Bone marrow (tissue), 2 donors: Measurements from ENCODE around the gene CDH13.

Source experiments
- DNase-seq, 2 donors: peaks; one replicate each; lab custom pipeline; 2025; lab: John Stamatoyannopoulos, UW

Gene CDH13

DNA sequence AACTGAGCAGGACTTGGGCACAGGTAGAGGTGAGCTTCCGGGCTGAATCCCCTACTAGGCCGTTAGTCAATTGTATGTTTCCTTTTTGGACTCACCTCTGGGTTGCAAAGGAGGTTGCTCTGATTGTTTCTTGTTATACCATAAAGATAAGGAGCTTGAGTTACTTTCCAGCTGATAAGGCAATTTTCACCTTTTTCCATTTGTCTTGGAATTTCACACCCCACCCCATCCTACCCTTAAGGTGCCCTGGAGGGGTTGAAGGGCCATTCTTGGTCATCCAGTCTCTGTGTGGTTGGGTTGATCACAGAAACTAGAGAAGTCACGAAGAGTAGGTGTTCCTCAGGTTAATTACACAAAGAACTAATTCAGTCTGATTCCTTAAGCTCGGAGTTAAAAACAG lies 162.2 kb downstream of the CDH13 start:
- DNase-seq = no peak

DNA sequence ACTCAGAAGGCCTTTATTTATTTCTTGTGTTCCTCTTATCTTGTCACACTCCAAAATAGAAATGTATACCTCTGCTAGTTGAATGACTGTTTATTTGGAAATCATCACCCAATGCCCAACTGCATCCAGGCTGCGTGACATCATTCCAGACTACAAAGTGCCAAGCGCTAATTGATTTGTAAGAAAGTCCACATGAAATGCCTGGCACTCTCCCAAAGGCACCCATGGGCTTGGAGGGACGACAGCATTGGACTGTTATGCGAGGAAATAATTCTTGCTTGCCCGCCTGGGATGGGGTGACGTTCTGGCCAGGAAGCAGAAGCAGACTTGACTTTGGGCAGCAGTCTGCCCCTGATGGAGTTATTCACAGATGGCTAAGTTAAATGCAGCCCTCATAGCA lies 165.9 kb downstream of the CDH13 start:
- DNase-seq = no peak

- DNase-seq = no peak
Observed at GRCh38 chr16:82793528-82794245, 166.9 kb downstream of the CDH13 start.

DNA sequence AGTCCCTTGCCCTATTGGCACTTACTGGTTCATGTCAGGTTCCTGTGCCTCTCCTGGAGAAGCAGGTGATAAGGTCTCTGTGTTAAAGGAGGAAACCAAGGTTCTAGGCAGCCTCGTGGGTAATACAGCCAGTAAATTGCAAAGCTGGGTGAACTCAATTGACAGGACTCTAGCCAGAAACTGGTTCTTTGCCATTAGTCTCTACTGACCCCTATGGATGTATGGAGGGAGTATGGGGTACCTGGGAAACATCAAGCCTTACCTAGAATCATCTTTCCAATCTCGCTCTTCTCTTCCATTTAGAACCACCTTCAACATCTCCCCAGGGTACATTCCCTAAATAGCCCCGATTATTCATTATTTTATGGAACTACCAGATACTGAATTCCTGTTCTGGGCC lies 169.3 kb downstream of the CDH13 start:
- no peak for DNase-seq

- no peak for DNase-seq
Observed at GRCh38 chr16:82801361-82801760, 174.6 kb downstream of the CDH13 start.

GRCh38 chr16:82805866-82806265 lies 179.1 kb downstream of the CDH13 start:
- no peak for DNase-seq

DNA sequence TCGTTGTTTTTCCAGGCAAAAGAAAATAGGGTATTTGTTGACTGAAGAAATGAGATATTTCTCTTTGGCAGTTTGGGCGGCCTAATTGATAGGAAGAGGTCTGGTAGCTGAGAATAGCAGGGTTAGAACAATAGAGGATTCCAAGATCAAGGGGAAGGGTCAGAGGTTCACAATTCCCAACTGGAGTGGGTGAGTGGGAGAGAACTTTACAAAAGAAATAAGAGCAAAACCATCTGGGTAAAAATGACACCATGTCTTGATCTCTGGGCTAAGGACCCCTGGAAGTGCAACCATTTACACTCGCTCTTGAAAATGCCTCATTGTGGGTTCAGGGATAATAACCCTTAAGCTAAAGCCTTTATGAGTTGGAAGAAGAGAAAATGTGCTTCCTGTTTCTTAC lies 180.5 kb downstream of the CDH13 start:
- DNase-seq = no peak

DNA sequence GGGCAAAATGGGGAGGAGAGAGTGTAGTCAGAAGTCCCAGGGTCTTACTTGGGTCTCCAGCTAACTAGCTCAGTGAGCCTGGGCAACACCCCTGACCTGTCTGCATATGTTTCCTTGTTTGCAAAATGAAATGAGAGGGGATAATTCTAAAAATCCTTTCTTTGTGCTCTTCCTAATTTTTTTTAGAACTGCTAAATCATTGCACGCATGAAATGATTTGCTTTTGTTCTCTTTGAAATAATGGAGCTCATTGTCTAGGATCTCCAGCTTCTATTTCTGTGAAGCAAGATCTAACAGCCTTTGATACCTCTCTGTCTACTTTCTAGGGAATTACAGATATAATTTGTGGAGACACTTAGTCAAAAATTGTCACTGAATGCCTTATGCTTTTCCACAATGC lies 181.3 kb downstream of the CDH13 start:
- no peak for DNase-seq

- DNase-seq = no peak
Observed at GRCh38 chr16:82810077-82810476, 183.3 kb downstream of the CDH13 start.

DNA sequence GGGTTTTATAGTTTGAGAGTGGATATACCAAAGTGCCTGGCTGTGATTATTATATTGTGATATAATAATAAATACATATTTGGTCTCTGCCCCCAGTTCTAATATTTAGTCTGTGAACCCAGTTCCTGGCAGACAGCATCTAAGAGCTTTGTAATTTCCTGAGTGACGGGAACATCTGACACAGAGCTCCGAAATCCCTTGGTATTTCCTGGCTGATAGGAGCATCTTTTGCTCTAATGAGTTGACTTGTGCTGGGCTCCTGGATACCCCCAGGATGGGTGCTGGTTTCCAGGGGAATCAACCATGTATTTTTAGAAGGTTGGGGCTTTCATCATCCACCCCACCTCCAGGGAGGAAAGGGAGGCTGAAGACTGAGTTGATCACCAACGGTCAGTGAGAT lies 187.3 kb downstream of the CDH13 start:
- no peak for DNase-seq

GRCh38 chr16:82819286-82819685 lies 192.5 kb downstream of the CDH13 start:
- no peak for DNase-seq

- DNase-seq = no peak
Observed at GRCh38 chr16:82820855-82821254, 194.1 kb downstream of the CDH13 start.

DNA sequence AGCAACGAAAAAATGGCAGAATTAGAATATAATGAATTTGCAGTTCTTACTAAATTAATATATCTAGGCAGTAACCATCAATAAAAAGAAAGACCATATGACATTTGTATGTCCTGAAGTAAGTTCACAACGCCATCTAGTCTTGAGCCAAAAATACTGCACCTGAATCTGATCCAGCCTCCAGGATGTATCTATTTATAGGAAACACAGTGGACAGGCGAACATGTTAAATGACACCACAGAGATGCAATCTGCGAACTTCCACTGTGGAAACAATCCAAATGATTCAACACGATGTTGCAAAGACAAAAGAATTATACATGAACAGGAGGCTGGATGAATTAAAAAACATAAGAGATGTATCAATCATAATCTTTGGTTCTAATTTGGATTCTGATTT lies 197.6 kb downstream of the CDH13 start:
- no peak for DNase-seq

DNA sequence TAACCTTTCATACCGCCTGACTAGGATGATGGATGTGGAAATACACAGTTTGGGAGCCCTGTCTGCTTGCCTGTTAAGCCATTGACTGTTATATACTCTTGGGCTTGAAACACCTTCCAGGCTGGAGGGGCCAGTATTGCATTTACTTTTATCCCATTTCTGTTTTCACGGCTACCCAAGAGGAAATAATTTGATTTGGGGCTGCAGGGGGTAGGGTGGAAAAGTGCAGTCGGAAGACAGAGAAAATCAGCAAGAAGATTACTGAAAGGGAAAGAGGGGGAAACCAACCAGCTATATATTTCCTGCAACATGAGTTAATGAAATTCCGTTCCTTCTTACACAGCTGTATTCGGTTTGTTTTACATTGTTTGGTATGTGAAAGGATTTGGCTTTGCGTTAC lies 202.5 kb downstream of the CDH13 start:
- no peak for DNase-seq

DNA sequence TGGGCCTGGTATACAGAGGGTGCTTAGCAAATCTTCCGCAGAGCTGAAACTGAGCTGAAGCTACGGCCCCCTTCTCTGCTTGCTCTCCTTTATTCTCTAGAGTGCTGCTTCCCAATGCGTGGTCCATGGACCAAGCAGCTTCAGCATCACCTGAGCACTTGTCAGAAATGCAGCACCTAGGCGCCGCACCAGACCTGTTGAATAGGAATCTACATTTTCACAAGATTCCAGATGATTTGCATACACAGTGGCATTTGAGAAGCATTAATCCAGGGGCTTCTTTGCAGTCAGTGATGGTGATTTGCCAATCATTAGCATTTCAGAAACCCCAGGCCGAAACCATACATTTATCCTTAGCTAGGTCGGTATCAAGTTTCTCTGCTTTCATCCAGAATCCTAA lies 204.2 kb downstream of the CDH13 start:
- no peak for DNase-seq

- DNase-seq = no peak
Observed at GRCh38 chr16:82832821-82833220, 206.1 kb downstream of the CDH13 start.

DNA sequence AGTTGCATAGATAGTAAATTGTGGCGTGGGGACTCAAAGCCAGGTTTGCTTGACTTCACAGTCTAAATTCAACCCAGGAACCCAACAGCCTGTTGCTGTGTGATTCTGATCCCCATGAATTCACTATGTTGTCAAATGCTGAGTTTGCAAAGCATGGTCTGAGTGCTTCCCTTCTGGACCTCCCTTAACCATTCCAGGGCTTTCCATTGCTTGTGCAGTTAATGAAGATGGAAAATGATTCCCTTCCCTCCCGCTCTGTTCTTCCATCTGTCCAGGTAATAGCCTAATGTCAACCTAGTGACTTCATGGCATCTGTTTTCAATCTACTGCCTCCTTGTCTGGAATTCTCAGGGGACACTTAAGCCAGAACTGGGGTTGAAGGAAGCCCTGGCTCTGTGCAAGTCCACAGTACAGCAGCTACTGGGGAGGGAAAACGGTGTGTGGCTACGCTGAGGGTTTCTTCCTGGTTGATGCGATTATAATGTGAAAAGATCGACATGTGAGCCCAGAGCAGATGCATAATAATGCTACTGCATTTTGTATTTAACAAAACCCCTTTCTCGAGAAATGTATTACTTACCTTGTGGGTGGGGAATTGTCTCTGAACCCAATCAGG lies 206.7 kb downstream of the CDH13 start:
- DNase-seq = no peak

DNA sequence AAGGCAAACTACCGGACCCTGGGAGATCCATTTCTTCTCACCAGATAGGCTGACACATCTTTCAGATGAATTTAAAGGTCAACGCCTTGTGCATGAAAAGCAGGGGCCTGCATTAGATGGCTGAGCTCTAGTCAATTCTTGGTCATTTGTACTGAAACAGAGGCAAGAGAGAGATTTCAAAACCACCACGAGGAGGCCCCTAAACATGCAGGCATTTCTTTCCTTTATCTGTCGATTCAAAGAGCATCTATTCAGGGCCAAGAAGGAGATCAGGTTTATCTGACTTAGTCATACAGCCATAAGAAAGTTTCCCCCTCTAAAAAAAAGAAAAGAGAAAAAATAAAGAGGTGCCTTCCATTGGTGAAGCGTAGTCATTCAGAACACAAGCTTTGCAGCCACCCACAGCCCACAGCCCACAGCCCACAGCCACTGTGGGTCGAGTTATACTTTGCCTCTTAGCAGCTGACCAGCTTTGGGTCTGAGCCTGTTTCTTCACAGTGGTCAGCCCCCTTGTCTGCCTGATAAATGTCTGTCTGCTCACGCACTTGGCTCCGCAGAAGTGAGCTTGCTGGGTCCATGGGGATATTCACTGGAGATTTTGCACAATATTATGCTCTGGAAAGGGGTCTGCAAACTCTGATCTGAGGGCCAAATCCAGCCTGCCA lies 207.5 kb downstream of the CDH13 start:
- no peak for DNase-seq

- DNase-seq = no peak
Observed at GRCh38 chr16:82835487-82836155, 208.9 kb downstream of the CDH13 start.

DNA sequence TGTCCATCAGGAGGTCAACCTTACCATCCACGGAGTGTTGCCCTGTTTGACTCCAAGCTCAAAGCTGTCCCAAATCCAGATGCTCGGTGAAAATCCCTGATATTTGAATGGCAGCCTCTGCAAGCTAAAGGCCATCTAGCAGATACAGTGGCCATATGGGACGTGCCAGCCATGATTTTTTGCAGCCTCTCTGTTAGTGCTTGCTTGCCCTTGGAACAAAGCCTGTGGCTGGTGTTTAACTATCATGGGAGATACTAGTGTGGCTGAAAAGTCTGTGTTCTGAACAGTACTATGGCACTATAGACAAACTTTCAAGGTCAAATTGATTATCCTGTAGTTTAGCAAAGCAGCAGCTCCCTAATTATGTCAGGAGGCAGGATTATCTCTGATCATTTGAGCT lies 214.3 kb downstream of the CDH13 start:
- no peak for DNase-seq

DNA sequence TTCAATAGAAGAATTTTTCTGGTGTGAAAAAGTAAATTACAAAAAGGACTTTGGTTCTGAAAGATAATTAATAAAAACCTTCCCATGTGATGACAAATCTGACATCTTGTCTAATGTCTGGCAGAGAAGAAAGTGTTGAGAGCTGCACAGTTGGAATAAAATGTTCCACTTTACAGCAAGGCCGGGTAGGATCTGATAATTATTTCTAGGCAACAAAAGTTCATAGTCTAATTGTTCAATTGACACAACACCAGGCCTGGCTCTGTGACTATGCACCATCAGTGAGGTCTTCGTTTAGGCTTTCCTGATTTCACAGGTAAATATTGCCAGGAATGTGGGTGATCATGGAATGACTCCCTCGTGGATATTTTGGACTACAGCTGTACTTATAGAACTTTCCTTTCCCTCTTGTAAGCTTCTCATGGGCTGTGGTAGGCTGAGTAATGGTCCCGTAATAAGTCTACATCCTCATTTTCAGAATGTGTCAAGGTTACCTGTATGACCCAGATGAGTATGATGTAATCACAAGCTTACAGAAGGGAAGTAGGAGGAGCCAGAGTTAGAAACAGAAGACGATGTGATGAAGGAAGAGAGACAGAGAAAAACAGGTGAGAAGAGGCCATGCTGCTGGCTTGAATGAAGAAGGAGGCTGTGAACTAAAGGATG lies 217.0 kb downstream of the CDH13 start:
- no peak for DNase-seq

DNA sequence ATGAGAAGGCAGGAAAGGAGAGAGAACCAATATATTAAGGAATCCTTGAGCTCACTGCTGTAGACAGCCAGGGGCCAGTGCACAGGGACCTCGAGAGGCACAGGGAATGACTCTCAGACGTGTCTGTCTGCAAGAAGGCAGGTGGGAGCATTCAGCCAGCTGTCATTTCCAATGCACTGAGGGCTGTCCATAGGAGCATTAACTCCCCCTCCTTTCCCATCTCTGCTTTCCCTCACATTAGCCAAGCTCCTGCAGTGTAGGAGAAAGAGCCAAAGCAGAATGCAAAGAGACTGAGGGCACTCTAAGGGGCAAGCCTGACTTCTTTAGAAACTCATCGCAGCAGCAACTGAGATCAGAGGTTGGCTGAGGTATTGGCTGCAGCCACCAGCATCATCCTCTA lies 218.3 kb downstream of the CDH13 start:
- no peak for DNase-seq
